HS-5 (cell line): ENCODE measurements around the gene ARMC5.
"Not testable (repeated sequence)": the region's sequence is repeated elsewhere in the genome, so short reads cannot be mapped to it uniquely, and the experiment has no call there.

Experiments used
- DNase-seq: peaks from one replicate; pipeline ENCODE4 v3.0.0-alpha.2; 2012; ENCODE audit warnings: low read depth

The ARMC5 gene

GRCh38 chr16:31477220-31478216 is 18.2 kb downstream of the ARMC5 start:
- no peak for DNase-seq

GRCh38 chr16:31478956-31479355 is 19.7 kb downstream of the ARMC5 start:
- DNase-seq: no peak

- no peak for DNase-seq
Measured at GRCh38 chr16:31479751-31480150, 20.4 kb downstream of the ARMC5 start.

GRCh38 chr16:31480851-31481536 is 21.7 kb downstream of the ARMC5 start:
- no peak for DNase-seq

- DNase-seq: no peak
Measured at GRCh38 chr16:31483081-31483480, 23.8 kb downstream of the ARMC5 start, which contains the start of gene SLC5A2. Gene SLC5A2 (plus strand): TSS chr16:31483123. CDS start chr16:31483137, 14 bp downstream.

- DNase-seq: not testable (repeated sequence)
Measured at GRCh38 chr16:31484048-31484447, 24.7 kb downstream of the ARMC5 start.

GRCh38 chr16:31484491-31485171 is 25.3 kb downstream of the ARMC5 start:
- DNase-seq: no peak

GRCh38 chr16:31485571-31485970 is 26.3 kb downstream of the ARMC5 start:
- no peak for DNase-seq

GRCh38 chr16:31486045-31486444 is 26.7 kb downstream of the ARMC5 start:
- DNase-seq: no peak

GRCh38 chr16:31487071-31487719 is 27.9 kb downstream of the ARMC5 start:
- DNase-seq: no peak

GRCh38 chr16:31487720-31488467 is 28.6 kb downstream of the ARMC5 start:
- DNase-seq: no peak

- no peak for DNase-seq
Measured at GRCh38 chr16:31488468-31489297, 29.4 kb downstream of the ARMC5 start.

- DNase-seq: no peak
Measured at GRCh38 chr16:31489298-31489564, 29.9 kb downstream of the ARMC5 start.

- DNase-seq: no peak
Measured at GRCh38 chr16:31489616-31490584, 30.6 kb downstream of the ARMC5 start.

GRCh38 chr16:31491778-31492418 is 32.6 kb downstream of the ARMC5 start:
- no peak for DNase-seq

GRCh38 chr16:31493506-31494125 is 34.3 kb downstream of the ARMC5 start:
- no peak for DNase-seq

GRCh38 chr16:31496670-31497069 is 37.4 kb downstream of the ARMC5 start:
- no peak for DNase-seq

GRCh38 chr16:31498493-31498892 is 39.2 kb downstream of the ARMC5 start:
- no peak for DNase-seq
